Activated CD4-positive, CD25-positive, alpha-beta regulatory T cell treated with anti-CD3 and anti-CD28 coated beads, Interleukin-2, amount 50 U/mL, for 72 hours (primary cell): ENCODE measurements around the gene GNB5.
"Not testable (repeated sequence)": the region's sequence is repeated elsewhere in the genome, so short reads cannot be mapped to it uniquely, and the experiment has no call there.

ENCODE experiments used
- DNase-seq: peaks from one replicate; pipeline ENCODE4 v3.0.0; 2021

GNB5 gene

GRCh38 chr15:52206446-52206845 is 15.3 kb upstream of the GNB5 start:
- DNase-seq = no peak

- no peak for DNase-seq
Measured at GRCh38 chr15:52204657-52205056, 13.5 kb upstream of the GNB5 start.

DNA sequence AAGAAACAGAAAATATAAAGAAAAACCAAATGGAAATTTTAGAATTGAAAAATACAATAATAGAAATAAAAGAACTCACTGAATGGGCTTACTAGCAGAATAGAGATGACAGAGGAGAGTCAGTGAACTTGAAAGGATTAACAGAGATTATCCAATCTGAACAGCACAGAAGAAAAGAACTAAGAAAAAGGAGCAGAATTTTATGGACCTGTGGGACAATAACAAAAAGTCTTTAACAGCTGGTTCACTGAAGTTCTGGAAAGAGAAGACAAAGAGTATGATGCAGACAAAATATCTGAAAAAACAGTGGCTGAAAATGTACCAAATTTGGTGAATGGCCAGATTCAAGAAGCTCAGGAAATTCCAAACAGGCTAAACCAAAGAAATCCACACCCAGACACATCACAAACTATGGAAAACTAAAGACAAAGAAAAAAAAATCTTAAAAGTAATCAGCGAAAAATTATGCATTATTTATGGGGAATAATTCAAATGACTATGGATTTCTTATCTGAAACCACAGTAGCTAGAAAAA is 9.7 kb upstream of the GNB5 start:
- no peak for DNase-seq

- no peak for DNase-seq
Measured at GRCh38 chr15:52199271-52199670, 8.1 kb upstream of the GNB5 start.

DNA sequence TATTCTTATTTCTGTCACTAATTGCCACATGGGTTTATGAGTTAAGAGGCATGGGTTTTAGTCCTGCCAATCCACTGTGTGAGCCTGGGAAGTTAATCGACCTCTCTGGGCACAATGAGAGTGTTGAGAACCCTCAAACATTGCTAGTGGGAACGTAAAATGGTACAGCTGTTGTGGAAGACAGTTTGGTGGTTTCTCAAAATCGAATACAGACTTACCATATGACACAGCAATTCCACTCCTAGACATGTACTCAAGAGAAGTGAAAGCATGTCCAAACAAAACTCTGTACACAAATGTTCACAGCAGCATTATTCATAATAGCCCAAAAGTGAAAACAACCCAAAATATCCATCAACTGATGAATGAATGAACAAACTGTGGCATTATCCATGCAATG is 5.7 kb upstream of the GNB5 start:
- DNase-seq = no peak

GRCh38 chr15:52193791-52194190 is 2.6 kb upstream of the GNB5 start:
- DNase-seq = no peak

DNA sequence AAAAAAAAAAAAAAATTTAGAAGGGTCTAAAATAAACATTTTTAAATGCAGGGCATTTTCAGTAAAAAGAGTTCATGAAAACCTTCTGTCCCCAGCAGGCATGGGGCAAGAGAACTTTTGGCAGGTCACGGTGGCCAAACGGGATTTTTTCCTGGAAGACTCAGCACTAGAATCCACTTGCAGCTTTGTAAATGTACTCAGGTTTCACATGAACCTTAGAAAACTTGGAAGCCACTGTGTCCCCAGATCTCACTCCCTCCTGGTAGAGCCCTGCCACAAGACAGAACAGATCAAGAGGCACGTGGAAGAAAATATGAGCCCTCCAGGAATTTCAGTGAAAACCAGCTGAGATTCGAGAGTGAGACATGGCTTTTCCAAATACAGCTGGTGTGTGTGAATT is 2.1 kb upstream of the GNB5 start:
- DNase-seq = no peak

DNA sequence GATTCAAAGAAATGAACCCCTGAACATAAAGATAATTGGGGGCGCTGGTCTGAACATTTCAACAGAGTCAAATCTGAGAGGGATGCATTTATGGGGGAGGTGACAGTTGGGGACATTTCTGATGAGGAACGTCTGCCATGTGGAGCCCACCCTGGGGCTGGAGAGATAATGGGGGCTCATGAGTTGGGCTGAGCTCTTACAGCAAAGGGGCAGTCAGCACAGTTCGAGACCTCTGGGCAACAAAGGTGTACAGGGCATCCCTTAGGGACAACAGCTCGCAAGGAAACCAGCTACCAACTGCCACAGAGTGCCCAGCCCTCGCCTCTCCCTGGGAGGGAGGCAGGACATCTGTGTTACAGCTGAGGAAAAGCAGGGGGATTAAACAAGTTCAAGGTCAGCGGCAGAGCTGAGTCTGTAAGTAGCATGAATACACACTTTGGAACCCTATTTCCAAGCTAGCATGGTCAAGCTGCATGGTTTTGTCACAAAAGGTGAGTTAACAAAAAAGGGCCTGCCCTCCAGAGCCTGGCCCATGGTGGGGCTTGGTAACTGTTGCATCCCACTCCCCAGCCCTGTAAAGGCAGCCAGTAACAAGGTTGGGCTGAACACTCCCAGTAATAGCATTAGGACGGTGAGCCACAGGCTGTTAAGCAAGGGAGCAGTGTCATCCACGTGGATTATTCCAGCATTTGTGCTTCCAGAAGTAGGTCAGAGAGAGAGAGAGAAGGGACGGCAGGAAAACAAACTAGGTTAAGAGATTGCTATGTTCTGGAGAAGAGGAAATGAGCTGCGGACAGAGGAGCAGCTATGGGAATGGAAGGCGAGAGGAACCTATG is 4.3 kb downstream of the GNB5 start:
- no peak for DNase-seq

- no peak for DNase-seq
Measured at GRCh38 chr15:52185151-52185561, 6.0 kb downstream of the GNB5 start.

DNA sequence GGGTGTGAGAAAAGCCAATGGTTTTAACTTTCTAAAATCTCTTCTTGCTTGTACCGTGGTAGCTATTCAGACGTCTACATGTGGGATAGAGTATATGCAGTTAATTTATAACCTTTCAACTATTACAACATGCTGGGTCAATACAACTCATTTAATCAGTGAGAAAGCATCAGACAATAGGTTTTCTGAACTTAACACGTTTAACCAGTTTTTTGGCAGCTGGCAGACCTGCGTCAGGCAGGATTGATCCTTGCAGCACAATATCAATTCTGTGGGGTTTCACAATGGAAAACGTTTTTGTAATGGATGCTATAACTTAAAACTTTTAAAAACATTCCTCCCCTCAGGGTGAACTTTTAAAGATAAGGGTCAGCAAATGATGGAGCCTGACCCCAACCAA is 6.5 kb downstream of the GNB5 start:
- no peak for DNase-seq

DNA sequence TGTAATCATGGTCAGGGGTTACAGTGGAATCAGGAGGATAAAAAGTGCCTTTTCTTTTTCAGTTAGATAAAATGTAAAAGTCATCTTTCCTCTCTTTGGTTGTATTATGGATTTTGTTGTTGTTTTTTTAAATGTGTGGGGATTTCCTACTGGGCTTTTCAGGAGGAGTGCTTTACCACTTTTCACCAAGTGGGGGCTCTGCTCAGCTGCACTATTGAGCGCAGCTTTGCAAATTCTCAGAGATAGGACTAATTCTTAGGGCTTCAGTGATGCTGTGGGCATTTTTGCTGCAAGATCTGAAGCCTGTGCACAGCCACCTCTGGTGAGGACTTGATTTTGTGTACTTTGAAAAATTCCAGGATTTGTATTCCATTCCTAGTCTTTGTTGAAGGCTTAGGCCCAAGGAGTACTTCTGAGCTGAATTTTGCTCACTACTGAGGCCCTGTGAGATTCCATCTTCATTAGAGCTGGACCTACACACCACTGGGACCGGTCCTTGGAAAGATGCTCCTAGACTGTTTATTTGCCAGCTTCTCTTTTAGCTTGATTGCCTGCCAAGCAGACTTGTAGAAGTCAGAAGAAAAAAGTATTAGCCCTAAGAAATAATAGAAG is 7.5 kb downstream of the GNB5 start:
- DNase-seq = no peak

- DNase-seq = no peak
Measured at GRCh38 chr15:52181938-52182780, 9.0 kb downstream of the GNB5 start.

DNA sequence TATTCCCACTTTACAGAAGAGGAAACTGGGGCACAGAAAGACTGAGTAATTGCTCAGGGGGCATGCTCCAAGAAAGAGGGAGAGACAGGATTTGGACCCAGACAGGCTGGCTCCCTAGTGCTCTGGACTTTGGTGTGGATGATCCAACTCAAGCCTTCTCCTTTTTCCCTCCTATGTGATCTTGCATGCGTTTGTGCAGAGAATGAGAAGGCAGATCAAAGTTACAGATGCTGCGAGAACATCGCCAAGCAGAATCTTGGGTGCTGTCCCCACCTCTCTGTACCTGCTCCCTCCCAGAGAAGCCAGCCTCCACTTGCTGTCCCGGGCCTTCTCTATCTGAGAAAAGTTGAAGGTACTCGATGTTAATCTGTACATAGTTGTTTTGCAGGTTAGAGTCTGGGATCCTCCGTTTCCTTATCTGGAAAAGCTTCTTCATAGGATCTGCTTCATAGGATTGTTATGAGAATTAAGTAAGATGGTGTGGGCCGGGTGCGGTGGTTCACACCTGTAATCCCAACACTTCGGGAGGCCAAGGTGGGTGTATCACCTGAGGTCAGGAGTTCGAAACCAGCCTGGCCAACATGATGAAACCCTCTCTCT is 10.2 kb downstream of the GNB5 start:
- no peak for DNase-seq

GRCh38 chr15:52180196-52180835 is 10.9 kb downstream of the GNB5 start:
- peak; percentile 39 for DNase-seq

DNA sequence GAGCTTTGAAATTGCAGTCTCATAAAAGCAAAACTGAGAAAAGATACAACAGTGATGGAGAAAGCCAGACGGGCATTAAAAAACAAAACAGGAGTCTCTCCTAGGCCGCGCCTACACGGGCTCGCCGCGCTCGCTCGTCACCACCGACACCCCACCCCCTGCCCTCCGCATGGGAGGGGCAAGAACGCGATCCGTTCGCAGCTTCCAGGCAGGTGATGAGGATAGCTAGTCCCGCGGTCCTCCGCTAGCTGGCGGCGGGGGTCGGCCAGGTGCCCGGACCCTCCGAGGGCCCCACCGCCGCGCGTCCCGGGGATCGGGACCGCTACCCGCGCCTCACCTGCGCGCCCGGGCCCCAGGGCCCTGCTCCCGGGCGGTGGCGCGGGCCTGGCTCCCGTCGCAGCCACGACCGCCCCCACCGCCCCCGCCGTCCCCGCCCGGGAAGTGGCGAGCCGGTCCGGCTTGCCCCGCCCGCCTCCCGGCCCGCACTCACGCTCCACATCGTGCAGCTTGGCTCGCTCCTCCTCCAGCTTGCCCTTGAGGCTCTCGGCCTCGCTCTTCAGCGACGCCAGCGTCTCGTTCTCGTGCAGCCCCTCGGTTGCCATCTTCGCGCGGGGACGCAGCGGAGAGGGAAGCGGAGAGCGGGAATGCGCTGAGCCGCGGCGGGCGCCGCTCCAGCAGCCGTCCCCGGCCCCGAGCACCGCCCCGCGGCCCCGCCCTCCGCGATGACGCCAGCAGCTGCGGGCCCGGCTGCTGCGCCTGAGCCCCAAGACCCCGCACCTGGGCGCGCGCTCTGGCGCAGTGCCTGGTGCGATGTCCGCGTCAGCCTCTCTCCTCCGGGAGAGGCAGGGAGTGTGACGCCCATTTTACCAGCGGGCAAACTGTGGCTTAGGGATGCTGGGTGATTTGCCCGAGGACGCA is 11.7 kb downstream of the GNB5 start:
- peak; percentile 88 for DNase-seq

- DNase-seq = no peak
Measured at GRCh38 chr15:52178765-52179164, 12.4 kb downstream of the GNB5 start.

GRCh38 chr15:52172869-52173268 is 18.3 kb downstream of the GNB5 start:
- no peak for DNase-seq

GRCh38 chr15:52171807-52172206 is 19.4 kb downstream of the GNB5 start:
- DNase-seq = no peak

DNA sequence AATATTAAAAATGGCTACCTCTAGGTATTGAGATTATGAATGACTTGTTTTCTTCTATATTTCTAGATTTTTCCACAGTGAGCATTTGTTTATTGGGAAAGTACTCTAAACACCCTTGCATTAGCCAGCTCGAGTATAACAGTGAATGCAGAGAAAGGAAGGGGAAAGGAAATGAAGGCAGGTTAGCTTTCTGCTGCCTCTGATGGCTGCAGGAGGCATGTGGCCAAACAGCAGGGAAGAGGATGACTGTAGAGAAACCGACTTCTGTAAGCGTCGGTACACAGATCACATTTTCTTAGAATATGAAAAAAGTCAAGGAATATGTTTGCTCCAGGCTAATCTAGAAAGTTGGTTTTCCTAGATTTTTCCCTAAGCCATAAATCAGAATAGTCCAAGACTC is 19.8 kb downstream of the GNB5 start:
- DNase-seq = no peak

GRCh38 chr15:52170199-52170598 is 21.0 kb downstream of the GNB5 start:
- DNase-seq = not testable (repeated sequence)

- DNase-seq = not testable (repeated sequence)
Measured at GRCh38 chr15:52165494-52166131, 25.6 kb downstream of the GNB5 start.
